ENCODE data around the gene GUSB.
"Not testable (repeated sequence)": the region's sequence is repeated elsewhere in the genome, so short reads cannot be mapped to it uniquely, and the experiment has no call there.

- TF ChIP-seq NR2C1 (IDR thresholded peaks at IDR 0.05); ZBTB40 (IDR thresholded peaks at IDR 0.05; ENCODE audit: borderline replicate concordance); SP1 (IDR thresholded peaks at IDR 0.05; ENCODE audit: low read depth, low read length); STAT3 (IDR thresholded peaks at IDR 0.05; ENCODE audit: low read depth, low read length); TCF12 (IDR thresholded peaks at IDR 0.05; ENCODE audit: low read depth, low read length); CTCF (IDR thresholded peaks at IDR 0.05 in 2 of 3, conservative IDR thresholded peaks at IDR 0.05 in 1 of 3; ENCODE audit: control insufficient read depth in 2 of 3, extremely low read depth in 1 of 3, insufficient read depth in 1 of 3, low read depth in 3 of 3, low read length in 3 of 3); CEBPB (IDR thresholded peaks at IDR 0.05; ENCODE audit: borderline replicate concordance in 1 of 2, low read depth in 2 of 2, low read length in 2 of 2); BHLHE40 (IDR thresholded peaks at IDR 0.05; ENCODE audit: borderline replicate concordance in 1 of 2, low read depth in 2 of 2, low read length in 1 of 2); TAF1 (IDR thresholded peaks at IDR 0.05; ENCODE audit: borderline replicate concordance, low read depth, low read length); USF2 (IDR thresholded peaks at IDR 0.05; ENCODE audit: borderline replicate concordance, low read depth, low read length); ELK1 (IDR thresholded peaks at IDR 0.05; ENCODE audit: low read depth, low read length); TARDBP (IDR thresholded peaks at IDR 0.05; ENCODE audit: borderline replicate concordance): not testable (repeated sequence)
Measured at GRCh38 chr7:65964671-65965070, 17.3 kb downstream of the GUSB start.

Data from GM12878 (cell line).